Gastrocnemius medialis (tissue), 4 donors: ENCODE results near the gene MARCHF6. TPM values are rescaled to one million over a fixed set of nuclear protein-coding genes. Genes with fewer than 3 reads are reported as not detected.
A peak's percentile ranks its signal among the peaks of the same experiment; 100 is the strongest.

Source experiments
- ATAC-seq, 2 donors: fragments of 150-250 bp; one replicate each; pipeline ENCODE4 v1.9.1; 2016
- DNase-seq, 2 donors: peaks; one replicate each; pipeline ENCODE4 v3.0.0-alpha.2; 2019
- H3K27ac ChIP-seq, 4 donors: fragments of 200-600 bp; sonication (generic); 1 replicate in 1 of 4; 2 replicates in 3 of 4; pipeline ENCODE4 v1.5.1; 2016 to 2018; ENCODE audit warnings: mild to moderate bottlenecking in 2 of 4, moderate library complexity in 1 of 4
- H3K27me3 ChIP-seq, 3 donors: fragments of 200-600 bp; sonication (generic) in 2 of 3; 1 replicate in 1 of 3; 2 replicates in 2 of 3; pipeline versions ENCODE4 v1.5.1 to v1.6.0; 2016 to 2019; ENCODE audit warnings: mild to moderate bottlenecking in 1 of 3, moderate library complexity in 1 of 3
- H3K36me3 ChIP-seq, 2 donors: fragments of 200-600 bp; sonication (generic) in 1 of 2; one replicate each; pipeline ENCODE4 v1.5.1; 2017 to 2018
- H3K4me1 ChIP-seq, 2 donors: fragments of 200-600 bp; sonication (generic) in 1 of 2; one replicate each; pipeline ENCODE4 v1.5.1; 2016 to 2017; ENCODE audit warnings: mild to moderate bottlenecking in 2 of 2
- H3K4me3 ChIP-seq, 4 donors: fragments of 200-600 bp; sonication (generic) in 3 of 4; 1 replicate in 1 of 4; 2 replicates in 3 of 4; pipeline ENCODE4 v1.5.1; 2016 to 2019; ENCODE audit warnings: mild to moderate bottlenecking in 2 of 4
- H3K9me3 ChIP-seq, 3 donors: fragments of 200-600 bp; sonication (generic) in 2 of 3; 1 replicate in 1 of 3; 2 replicates in 2 of 3; pipeline ENCODE4 v1.5.1; 2016 to 2019
- CTCF ChIP-seq, 5 experiments: fragments of 450-650 bp in 3 of 5; fragments of 200-600 bp in 2 of 5; sonication (generic) in 2 of 5; IDR thresholded peaks in 4 of 5; conservative IDR thresholded peaks in 1 of 5; 1 replicate in 4 of 5; 2 replicates in 1 of 5; pipeline ENCODE4 v1.5.1; 2016 to 2019; ENCODE audit warnings: antibody characterized with exemption in 5 of 5, mild to moderate bottlenecking in 3 of 5, moderate library complexity in 3 of 5
- POLR2A ChIP-seq, 2 donors: fragments of 450-650 bp; IDR thresholded peaks; one replicate each; pipeline ENCODE4 v1.6.1; 2017; ENCODE audit warnings: antibody characterized with exemption in 2 of 2, mild to moderate bottlenecking in 2 of 2, moderate library complexity in 2 of 2
- in situ Hi-C, 4 donors: fragments of 200-750 bp; cut with MboI; loops; one replicate each; pipeline versions ENCODE4 v1.15.0 to v1.8.0; 2017; ENCODE audit warnings: low sequenced_read_pairs in 4 of 4
- intact Hi-C: fragments of 100-400 bp; cut with DNase I; formaldehyde crosslinking; loops from one replicate; pipeline ENCODE4 v1.15.1; 2023; ENCODE audit warnings: low total_unique reads
- total RNA-seq, 4 donors: library from RNA; depleted of rRNA; stranded (reverse); fragments of >200 nt; gene quantifications; one replicate each; pipeline versions ENCODE4 v1.1.0 to v1.2.3, GENCODE V29; 2016

The MARCHF6 gene
- total RNA-seq, 4 donors from 2014 or later = 139 to 173 (median 146) TPM

- peak overlapping the region in 2 of 4 donors; percentile 1 to 15 for H3K27ac ChIP-seq
- H3K4me1 ChIP-seq = peaks cover 3 to 9% of the 10 kb centered on the region in 2 donors
- no peaks in the 10 kb centered on the region for H3K9me3 ChIP-seq
- in situ Hi-C loops = no loop called here
- intact Hi-C loops = no loop called here
- H3K36me3 ChIP-seq = no peaks in the 10 kb centered on the region
- no peak for TF ChIP-seq POLR2A (IDR thresholded peaks at IDR 0.05)
- TF ChIP-seq CTCF (IDR thresholded peaks at IDR 0.05 in 4 of 5, conservative IDR thresholded peaks at IDR 0.05 in 1 of 5) = no peak
- no peak overlapping the region for H3K4me3 ChIP-seq
- H3K27me3 ChIP-seq = no peaks in the 10 kb centered on the region
- ATAC-seq (no peak), DNase-seq (no peak)
These were observed 5.2 kb upstream of the MARCHF6 start for GRCh38 chr5:10348258-10348657.

GRCh38 chr5:10351199-10351905 lies 2.1 kb upstream of the MARCHF6 start:
- intact Hi-C loops = loop anchor here (5.0 kb wide), 3 partner anchors 34 to 251 kb away; partner anchors contain the start of gene ROPN1L
- Histone ChIP-seq H3K27me3 (no peaks in the 10 kb centered on the region), H3K4me3 (no peak overlapping the region), H3K4me1 (peaks cover 16 to 22% of the 10 kb centered on the region in 2 donors), H3K27ac (peak overlapping the region in 1 of 4 donors; percentile 99), H3K9me3 (no peaks in the 10 kb centered on the region), H3K36me3 (no peaks in the 10 kb centered on the region)
- no peak for TF ChIP-seq CTCF (IDR thresholded peaks at IDR 0.05 in 4 of 5, conservative IDR thresholded peaks at IDR 0.05 in 1 of 5)
- no peak for TF ChIP-seq POLR2A (IDR thresholded peaks at IDR 0.05)
- in situ Hi-C loops = no loop called here
- ATAC-seq (no peak), DNase-seq (no peak)

GRCh38 chr5:10351919-10352318 lies 1.6 kb upstream of the MARCHF6 start:
- in situ Hi-C loops (no loop called here), intact Hi-C loops (loop anchor here (1.0 to 5.0 kb wide), 5 partner anchors 21 to 250 kb away; partner anchors contain the start of gene ROPN1L)
- Histone ChIP-seq H3K4me3 (no peak overlapping the region), H3K27me3 (no peaks in the 10 kb centered on the region), H3K9me3 (no peaks in the 10 kb centered on the region), H3K36me3 (no peaks in the 10 kb centered on the region), H3K4me1 (peaks cover 22 to 28% of the 10 kb centered on the region in 2 donors), H3K27ac (peak overlapping the region; percentile 97 to 100 (median 98))
- ATAC-seq = no peak
- TF ChIP-seq CTCF (IDR thresholded peaks at IDR 0.05 in 4 of 5, conservative IDR thresholded peaks at IDR 0.05 in 1 of 5) = no peak
- no peak for TF ChIP-seq POLR2A (IDR thresholded peaks at IDR 0.05)
- no peak for DNase-seq

- peak overlapping the region; percentile 97 to 100 (median 98) for H3K27ac ChIP-seq
- peak in 1 of 2 donors; percentile 31 for DNase-seq
- intact Hi-C loops = loop anchor here (1.0 to 5.0 kb wide), 6 partner anchors 22 to 250 kb away; partner anchors contain the start of gene ROPN1L
- TF ChIP-seq POLR2A (IDR thresholded peaks at IDR 0.05) (no peak), CTCF (IDR thresholded peaks at IDR 0.05 in 4 of 5, conservative IDR thresholded peaks at IDR 0.05 in 1 of 5) (no peak)
- no peaks in the 10 kb centered on the region for H3K36me3 ChIP-seq
- no peaks in the 10 kb centered on the region for H3K27me3 ChIP-seq
- in situ Hi-C loops = no loop called here
- peaks cover 29 to 35% of the 10 kb centered on the region in 2 donors for H3K4me1 ChIP-seq
- no peaks in the 10 kb centered on the region for H3K9me3 ChIP-seq
- peak overlapping the region; percentile 79 to 99 (median 83) for H3K4me3 ChIP-seq
- ATAC-seq = peak; percentile 42 to 52
These were observed 860 bp upstream of the MARCHF6 start for GRCh38 chr5:10352430-10353240.
